ENCODE measurements around the gene NKD1.
A peak's percentile ranks its signal among the peaks of the same experiment; 100 is the strongest.

Gene NKD1

DNA sequence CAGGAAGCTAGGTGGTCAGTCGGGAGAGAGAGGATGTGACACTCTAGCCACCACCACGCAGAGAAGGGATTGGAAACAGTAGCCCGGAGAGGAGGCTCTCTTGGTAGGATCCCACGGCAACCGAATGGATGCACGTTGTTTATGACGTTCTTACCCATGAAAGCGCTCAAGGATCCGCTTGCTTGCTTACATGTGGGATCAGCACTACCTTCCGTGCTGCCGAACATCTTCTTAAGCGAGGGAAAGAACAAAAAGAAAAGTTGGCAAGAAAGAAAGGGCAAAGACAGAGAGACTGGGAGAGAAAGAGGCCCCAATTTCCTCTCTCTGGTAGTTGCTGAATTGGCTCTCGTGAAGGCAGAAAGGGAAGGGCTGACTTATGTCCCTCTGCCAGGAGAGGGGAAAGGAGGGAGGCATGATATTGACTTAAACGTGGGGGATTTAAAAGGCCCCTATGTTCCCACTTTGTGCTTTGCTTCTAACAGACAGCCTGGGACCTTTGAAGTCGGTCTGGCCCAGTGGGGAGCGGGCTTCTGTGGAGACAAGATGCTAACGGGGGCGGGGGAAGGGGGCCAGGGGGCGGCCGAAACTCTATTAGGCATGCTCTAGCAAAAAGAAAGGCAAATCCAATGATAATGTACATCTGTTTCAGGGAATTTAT lies 97.5 kb downstream of the NKD1 start:
- no peak for DNase-seq (ENCODE audit: low read depth in 3 of 3)

GRCh38 chr16:50646345-50646744 lies 98.1 kb downstream of the NKD1 start:
- no peak for DNase-seq (ENCODE audit: low read depth in 3 of 3)

GRCh38 chr16:50651835-50652438 lies 103.7 kb downstream of the NKD1 start:
- no peak for DNase-seq (ENCODE audit: low read depth in 3 of 3)

GRCh38 chr16:50652836-50653425 lies 104.7 kb downstream of the NKD1 start:
- DNase-seq (ENCODE audit: low read depth in 3 of 3), result no peak

GRCh38 chr16:50653633-50654519 lies 105.7 kb downstream of the NKD1 start:
- DNase-seq (ENCODE audit: low read depth in 3 of 3), result no peak

DNA sequence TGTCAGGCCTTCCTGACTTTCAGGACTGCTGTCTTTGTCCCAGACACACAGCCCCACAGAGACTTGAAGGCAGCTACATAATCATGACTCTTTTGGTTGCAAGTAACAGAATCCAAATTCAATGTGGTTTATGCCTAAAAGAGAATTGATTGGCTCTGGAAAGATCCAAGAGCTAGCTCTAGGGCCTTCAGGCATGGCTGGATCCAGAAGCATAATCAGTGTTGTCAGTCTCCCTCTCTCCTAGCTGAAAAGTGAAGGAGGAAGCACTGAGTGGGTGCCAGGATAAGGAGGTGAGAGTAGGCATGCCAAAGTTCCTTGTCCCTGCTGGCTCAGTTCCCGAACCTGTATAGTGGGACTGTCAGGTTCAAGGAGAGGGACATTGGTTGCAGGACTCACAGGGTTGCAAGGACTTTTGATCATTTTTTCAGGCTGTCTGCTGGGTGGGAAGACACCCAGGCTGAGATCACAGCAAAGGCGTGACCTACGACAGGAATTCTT lies 107.4 kb downstream of the NKD1 start:
- no peak for DNase-seq (ENCODE audit: low read depth in 3 of 3)

GRCh38 chr16:50657241-50657640 lies 109.0 kb downstream of the NKD1 start:
- no peak for DNase-seq (ENCODE audit: low read depth in 3 of 3)

GRCh38 chr16:50659806-50660205 lies 111.6 kb downstream of the NKD1 start:
- DNase-seq (ENCODE audit: low read depth in 3 of 3), result no peak

GRCh38 chr16:50662306-50662940 lies 114.2 kb downstream of the NKD1 start:
- DNase-seq (ENCODE audit: low read depth in 3 of 3), result no peak

DNA sequence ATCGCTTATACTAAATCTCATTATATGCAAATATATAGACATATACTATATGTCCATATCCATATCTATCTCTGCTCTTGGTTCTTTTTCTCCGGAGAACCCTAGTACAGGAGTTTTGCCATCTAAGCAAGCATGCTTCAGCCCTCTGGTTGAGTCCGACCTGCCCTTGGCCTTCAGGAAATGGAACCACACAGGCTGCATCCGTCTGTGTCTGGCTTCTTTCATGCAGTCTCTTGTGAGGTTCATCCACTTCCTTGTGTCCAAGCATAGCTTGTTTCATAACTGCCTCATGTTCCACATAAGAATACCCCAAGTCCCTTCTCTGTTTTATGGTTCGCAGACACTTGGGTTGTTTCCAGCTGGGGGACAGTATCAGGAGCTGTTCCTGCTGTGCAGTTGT lies 116.1 kb downstream of the NKD1 start:
- DNase-seq (ENCODE audit: low read depth in 3 of 3), result no peak

DNA sequence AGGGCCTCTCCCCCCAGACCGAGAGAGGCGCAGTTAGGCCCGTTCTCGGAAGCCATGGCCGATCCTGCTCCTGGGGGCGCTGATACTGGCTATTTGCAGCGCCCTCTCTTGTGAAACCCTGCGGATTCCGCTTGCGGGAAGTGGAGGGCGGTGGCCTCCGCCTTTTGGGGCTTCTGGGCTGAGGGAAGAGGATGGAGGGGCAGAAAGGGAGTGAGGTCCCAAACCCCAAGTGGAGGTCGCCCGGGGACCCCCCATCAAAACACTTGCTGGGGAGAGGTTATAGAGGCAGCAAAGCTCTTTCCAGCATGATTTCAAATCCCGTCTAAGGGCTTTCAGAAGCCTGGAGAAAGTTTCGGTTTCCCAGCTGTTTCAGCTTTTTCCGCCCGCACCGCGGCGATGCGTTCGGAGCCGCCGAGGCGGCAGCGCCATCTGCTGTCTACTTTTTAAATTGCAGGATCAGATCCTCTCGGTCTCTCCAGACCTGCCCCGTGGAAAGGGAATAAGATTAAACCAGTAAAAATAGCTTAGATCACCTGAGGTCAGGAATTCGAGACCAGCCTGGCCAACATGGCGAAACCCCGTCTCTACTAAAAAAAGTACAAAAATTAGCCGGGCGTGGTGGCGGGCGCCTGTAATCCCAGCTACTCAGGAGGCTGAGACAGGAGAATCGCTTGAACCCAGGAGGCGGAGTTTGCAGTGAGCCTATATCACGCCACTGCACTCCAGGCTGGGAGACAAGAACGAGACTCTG lies 117.1 kb downstream of the NKD1 start:
- peak in 2 of 3 donors; percentile 74 to 77 for DNase-seq (ENCODE audit: low read depth in 3 of 3)

DNA sequence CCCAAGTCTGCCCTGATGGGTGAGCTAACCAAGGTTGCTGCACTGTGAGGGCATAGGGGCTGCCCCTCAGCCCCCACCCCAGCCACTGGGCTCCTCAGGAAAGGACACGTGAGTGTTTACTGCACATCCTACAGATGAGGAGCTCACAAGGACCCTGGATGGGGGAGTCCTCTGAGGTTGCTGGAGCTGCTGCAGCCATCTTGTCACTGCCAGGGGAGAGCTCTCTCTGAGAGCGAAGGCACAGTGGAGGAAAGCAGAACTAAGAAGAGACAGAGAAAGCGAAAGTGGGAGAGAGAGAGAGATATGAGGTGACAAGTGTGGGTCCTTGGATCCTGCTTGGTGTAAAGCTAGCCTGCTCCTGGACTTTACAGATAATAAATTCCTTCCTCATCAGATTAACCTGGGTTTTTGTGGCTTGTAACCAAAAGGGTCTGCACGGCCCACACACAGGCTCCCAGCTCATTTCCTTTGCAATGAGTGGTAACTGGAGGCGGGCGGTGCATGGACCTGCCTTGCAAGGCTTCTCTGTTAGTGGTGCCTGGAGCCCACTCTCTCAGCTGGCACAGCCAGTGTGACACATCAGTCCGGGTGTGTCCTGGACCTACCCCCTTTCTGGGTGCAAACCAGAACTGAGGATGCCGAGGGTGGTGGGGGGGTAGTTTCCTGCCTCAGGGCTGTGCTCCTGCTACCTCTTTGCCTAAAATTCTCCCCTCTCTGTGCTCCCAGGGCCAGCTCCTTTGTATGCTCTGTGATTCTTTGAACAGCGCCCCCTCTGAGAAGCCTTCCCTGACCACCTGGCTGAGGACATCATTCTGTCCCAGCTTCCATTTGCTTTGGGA lies 118.7 kb downstream of the NKD1 start:
- peak in 1 of 3 donors; percentile 35 for DNase-seq (ENCODE audit: low read depth in 3 of 3)

DNA sequence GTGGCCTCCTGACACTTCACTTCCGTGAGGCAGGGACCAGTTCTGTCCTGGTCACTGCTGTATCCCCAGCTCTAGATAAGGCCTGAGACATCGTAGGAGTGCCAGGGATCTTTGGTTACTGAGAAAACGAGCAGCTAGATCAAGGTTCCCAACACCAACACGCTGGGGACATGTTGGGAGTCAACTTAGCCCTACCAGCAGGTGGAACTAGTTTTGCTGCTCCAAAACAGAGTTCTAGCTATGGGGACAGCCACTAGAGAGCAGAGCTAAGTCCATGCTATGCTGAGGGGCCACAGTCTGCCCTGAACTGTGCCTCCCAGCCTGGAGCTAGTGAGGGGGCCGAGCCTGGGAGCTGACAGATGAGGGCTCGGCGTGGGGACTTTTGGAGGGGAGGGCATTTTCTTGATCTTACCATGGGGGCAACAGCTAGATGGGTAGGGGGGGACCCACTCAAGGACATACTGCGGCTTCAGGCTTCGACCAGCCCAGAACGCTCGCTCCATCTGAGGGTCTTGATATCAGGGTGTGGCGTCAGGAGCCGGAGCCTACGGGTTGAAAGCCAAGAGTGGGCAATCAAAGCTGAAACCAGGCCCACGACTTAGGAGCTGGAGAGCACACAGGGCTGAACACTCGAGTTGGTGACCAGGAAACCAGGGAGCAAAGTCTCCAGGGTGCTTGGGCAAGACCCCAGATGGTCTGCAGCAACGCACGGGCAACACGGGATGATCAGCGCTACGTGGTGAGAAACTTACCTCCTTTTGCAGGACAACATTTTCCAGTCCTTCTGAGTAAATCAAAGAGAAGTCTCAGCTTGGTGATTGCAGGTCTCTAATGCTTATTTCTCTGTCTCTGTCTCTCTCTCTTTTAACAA lies 119.5 kb downstream of the NKD1 start:
- no peak for DNase-seq (ENCODE audit: low read depth in 3 of 3)

DNA sequence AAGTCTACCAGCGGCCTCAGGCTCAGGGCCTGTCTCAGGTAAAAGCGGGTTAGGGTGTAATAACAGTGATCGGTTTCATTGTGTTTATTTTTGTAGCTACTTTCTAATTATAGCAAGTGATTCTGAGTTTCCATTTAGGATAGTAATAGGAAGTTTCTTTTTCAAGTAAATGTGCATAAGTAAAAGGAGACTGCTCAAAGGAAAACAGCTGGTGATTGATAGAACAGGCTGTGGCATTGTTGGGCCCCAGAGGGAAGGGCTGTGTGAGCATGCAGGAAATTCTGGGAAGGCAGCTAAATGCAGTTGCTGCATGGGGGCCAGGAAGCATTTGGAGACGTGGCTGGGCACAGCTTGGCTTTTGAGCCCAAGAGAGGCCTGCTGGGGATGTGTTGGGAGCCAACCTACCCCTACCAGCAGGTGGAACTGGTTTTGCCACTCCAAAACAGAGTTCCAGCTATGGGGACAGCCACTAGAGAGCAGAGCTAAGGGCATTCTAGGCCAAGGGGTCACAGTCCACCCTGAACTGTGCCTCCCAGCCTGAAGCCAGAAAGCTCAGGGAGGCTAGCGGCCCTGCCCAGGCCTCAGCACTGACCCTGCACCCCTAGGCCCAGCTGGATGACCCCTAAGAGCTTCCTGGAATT lies 120.3 kb downstream of the NKD1 start:
- DNase-seq (ENCODE audit: low read depth in 3 of 3), result no peak

DNA sequence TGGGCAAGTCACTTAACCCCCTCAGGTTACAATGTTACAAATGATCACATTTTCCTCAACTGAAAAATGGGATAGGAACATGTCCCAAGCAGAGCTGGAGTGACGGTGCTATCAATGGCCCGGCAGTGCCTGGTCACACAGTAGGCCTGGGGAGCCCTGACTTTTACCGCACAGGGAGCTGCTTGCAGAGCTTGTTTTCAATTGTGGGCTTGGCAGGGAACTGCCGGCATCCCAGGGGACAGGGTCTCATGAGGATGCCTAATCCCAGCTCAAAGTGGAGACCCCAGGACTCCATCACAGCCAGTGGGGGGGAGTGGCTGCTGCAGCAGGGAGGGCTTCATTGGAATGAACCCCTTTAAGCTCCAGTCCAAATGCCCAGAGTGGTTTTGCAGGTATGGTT lies 121.5 kb downstream of the NKD1 start:
- no peak for DNase-seq (ENCODE audit: low read depth in 3 of 3)

DNA sequence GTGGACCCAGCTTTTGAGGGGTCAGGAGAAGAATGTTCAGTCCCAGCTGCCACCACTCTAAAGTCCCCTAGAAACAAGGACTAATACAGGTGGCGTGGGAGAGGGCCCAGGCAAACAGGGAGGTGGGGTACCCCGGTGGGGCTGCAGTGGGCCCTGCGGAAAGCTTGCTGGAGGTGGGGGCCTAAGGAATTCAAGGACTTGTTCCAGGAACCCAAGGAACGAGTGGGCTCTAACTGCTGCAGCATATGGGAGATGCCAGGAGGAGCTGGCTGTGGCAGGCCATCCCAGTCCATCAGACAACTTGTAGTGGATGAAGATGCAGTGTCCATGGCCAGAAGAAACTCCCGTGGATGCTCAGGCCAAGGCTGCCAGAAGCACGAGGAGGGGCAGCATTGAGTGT lies 122.3 kb downstream of the NKD1 start:
- no peak for DNase-seq (ENCODE audit: low read depth in 3 of 3)

DNA sequence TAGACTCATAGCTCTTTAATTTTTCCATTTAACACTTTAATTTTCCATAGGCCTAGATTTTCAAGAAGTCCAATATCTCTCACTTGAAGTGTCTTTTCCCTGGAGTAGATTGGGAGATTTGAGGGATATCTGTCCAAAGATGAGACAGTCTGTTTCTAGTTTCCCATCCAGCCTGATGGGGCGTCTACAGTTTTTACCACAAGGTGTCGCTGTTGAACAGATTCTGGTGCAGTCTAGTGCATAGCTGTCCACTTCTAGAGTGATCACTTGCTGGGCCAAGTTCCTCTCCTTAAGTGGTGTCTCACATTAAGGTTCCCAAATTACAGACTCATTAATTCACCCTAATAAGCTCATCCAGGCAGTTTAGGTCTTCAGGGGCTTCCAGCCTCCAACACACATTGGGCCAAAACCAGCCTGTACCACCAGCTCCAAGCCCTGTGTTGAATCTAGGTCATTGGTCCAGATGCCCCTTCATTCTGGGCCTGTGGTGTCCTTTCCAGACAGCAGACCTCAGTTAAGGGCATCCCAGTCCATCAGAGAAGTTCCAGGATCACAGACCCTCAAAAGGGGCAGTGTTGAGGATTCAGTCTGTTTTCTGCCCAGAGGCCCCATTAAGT lies 123.6 kb downstream of the NKD1 start:
- DNase-seq (ENCODE audit: low read depth in 3 of 3), result peak in 1 of 3 donors; percentile 60

Measured in stimulated activated CD4-positive, alpha-beta T cell treated with anti-CD3 and anti-CD28 coated beads, TNF-alpha, amount 100 ng/mL, for 48 hours (primary cell).